NCI-H1417 (cell line): ENCODE measurements around the gene KIF16B.
"Not testable (repeated sequence)": the region's sequence is repeated elsewhere in the genome, so short reads cannot be mapped to it uniquely, and the experiment has no call there.

ENCODE experiments used
- DNase-seq, 3 experiments: peaks; one replicate each; lab custom pipeline; 2025; lab: John Stamatoyannopoulos, UW

Gene KIF16B, protein sequence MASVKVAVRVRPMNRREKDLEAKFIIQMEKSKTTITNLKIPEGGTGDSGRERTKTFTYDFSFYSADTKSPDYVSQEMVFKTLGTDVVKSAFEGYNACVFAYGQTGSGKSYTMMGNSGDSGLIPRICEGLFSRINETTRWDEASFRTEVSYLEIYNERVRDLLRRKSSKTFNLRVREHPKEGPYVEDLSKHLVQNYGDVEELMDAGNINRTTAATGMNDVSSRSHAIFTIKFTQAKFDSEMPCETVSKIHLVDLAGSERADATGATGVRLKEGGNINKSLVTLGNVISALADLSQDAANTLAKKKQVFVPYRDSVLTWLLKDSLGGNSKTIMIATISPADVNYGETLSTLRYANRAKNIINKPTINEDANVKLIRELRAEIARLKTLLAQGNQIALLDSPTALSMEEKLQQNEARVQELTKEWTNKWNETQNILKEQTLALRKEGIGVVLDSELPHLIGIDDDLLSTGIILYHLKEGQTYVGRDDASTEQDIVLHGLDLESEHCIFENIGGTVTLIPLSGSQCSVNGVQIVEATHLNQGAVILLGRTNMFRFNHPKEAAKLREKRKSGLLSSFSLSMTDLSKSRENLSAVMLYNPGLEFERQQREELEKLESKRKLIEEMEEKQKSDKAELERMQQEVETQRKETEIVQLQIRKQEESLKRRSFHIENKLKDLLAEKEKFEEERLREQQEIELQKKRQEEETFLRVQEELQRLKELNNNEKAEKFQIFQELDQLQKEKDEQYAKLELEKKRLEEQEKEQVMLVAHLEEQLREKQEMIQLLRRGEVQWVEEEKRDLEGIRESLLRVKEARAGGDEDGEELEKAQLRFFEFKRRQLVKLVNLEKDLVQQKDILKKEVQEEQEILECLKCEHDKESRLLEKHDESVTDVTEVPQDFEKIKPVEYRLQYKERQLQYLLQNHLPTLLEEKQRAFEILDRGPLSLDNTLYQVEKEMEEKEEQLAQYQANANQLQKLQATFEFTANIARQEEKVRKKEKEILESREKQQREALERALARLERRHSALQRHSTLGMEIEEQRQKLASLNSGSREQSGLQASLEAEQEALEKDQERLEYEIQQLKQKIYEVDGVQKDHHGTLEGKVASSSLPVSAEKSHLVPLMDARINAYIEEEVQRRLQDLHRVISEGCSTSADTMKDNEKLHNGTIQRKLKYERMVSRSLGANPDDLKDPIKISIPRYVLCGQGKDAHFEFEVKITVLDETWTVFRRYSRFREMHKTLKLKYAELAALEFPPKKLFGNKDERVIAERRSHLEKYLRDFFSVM (N-terminal part only)

DNA sequence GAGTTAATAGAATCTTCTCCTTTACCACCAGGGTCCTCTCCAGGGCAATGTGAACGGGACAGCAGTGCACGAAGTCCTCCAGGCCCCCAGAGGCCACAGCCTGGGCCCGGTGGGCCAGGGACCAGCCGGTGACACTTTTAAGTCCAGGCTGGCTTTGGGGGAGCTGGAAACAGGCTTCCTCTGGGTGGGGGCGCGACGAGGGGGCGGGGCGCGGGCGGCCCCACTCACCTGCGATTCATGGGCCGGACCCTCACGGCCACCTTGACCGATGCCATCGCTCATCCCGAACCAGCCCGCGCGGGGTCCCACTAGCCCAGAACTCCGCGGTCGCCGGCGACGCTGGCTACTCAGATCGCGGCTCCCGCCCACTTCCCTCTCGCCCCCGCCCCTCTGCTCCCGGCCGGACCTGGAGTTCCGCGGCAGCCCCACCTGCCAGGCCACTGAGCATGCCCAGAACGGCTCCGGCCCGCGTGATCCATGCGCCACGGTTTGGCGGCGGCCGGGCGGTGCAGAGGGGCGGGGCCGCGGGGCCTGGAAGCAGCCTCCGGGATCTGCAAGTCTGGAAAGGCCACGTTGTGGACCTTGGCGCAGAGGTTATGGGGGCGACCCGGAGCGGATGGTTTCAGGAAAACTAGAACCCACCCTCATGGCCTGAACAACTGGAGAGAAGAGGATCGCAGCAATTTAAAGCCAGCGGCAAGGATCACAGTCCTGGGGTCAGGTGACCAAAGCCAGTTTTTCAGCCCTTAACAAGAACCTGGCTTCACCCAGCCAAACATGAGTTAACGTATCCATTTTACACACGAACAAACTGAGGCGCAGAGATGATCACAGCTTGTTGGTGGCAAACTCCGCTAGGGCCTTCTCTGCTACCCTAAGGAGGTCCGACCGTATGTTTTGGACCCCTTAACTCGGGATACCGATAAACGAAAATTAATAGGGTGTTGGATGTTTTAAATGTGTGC lies at the start of gene KIF16B:
KIF16B (minus strand) TSS at position 448 of the 965 bp plus-strand sequence; CDS start at position 275, 173 bp downstream.
- peak; percentile 80 to 95 (median 94) for DNase-seq

DNA sequence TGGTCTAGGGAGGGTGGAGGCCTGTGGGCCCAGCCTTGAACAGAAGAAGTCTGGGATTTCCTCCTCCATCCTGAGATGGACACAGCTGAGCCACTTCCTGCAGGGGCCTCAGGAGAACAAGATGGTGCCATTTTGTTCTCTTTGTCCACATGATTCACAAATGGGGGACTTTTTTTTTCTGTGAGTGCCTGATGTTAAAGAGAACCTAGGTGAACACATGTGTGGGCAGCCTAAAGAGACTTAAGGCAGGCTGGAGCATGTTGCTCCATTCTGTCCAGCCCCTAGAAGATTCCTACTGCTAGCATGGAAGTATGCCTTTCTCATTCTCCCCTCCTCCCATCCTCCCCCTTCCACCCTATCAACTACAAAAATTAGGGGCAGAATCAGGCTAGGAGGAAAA lies 49.3 kb upstream of the KIF16B start:
- DNase-seq, result no peak

DNA sequence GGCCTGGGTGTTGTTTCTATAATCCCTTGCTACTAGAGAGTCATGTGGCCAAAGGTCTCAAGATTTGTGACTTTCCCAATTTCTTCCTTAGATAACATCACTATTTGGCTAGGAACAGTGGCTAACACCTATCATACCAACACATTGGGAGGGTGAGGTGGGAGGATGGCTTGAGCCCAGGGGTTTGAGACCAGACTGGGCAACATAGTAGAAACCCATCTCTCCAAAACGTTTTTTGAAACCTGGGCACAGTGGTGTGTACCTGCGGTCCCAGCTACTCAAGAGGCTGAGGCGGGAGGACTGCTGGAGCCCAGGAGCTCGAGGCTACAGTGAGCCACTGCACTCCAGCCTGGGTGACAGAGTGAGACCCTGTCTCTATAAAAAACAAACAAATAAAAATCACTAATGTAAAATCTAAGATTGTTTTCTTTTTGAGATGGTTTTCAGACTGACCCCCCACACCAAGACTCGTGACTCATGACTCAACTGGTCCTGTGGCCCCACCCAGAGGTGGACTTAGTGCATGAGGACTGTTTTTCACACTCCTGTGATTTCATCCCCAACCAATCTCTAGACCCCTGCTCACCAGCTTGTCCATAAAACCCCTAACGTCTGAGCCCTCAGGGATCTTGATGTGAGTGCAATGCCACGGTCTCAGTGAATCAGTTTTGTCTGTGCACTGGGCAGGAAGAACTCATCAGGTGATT lies 48.3 kb upstream of the KIF16B start:
- DNase-seq, result no peak

DNA sequence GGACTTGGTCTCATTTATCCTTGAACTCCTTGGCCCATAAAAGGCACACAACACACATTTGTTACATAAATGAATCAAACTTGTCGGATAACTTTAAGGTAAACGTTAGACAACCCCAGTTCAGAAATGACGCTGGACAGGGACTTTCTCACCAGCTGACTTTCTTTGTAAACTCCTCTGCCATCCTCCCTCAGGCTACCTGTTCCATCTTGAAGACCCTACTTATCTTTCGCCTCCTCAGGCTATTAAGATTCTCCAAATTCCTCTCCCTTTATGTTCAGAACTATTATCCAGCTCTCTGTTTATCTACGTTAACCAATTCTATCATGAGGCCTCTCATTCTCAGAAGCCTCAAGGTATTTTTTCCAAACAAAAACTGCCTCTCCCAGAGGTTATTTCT lies 47.7 kb upstream of the KIF16B start:
- DNase-seq, result no peak

DNA sequence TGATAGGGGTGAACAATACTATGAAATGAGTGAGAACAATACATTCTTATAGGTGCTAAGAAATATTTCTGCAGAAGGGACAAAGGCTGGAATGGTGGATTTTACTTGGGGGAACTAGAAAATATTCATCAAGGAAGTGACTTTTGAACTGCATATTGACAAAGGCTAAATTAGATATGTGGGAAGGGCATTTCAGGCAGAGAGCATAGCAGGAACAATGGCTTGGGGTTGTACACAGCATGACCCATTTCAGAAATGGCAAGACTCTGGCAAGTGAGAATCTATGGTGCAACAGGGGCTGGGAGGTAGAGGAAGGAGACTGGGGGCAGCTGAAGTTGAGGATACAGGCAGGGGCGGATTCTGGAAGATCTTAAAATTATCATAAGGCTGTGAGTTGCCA lies 46.7 kb upstream of the KIF16B start:
- DNase-seq, result no peak

DNA sequence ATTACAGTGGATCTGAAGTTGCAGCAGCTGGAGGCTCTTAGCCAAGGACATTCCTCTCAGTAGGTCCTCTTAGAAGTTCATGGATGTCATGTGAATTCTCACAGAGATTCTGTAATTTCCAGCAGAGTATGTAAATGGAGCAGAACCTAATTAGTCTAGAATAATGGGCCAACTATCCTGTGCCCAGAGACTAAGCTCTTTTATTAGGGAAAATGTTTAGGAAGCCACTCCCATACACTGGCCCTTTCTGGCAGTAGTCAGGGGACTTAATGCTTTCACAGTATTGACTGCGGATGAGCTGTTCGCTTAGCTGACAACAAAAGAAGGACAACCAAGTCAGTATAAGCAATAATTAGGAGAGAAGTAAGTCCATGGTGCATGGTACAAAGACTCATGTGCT lies 43.8 kb upstream of the KIF16B start:
- DNase-seq, result no peak

DNA sequence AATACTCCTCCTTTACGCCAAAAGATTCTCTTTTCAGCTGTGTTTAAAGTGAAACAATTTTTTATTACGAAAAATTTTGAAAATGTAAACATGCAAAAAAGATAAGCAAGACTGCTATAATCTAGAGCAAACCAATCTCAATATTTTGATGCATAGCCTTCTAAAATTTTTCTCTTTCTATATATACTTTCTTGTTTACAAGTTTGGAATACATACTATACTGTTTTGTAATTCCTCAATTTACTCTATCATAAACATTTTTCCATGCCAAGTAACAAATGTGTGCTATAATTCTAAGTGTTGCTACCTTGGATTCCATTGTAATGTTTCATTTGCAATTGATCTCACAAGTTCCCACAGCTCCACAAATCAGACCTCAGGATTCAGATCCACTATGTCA lies 43.1 kb upstream of the KIF16B start:
- no peak for DNase-seq

DNA sequence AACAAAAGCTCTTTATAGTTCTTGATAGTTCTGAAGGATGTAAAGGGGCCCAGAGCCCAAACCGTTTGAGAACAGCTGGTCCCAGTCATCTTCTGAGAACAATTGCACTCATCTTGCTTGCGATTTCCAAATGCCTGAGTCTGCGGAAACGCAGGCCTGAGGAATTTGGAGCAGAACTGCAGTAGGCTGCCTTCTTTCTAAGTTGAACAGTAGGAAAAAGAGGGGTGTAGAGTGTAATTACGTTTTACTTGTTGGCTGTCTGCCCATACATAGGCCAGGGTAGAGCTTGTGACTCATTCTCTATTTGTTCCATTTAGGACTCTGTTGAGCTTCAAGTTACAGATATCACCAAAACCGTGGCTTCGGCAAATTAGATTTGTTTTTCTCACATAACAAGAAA lies 42.0 kb upstream of the KIF16B start:
- no peak for DNase-seq

DNA sequence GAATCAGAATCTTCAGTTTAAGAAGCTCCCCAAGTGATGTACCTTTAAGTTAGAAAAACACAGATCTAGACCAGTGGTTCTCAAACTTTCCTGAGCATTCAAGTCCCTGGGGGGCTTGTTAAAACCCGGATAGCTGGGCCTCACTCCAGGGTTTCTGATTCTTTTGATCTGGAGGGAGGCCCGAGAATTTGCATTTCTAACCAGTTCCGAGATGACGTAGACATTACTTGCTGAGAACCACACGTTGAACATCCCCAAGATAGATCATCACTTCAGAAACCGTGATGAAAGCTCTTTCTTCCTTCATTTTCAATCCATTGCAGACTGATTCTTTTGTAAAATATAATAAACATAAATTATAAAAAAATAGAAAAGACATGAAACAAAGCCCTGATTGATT lies 40.7 kb upstream of the KIF16B start:
- DNase-seq, result no peak

DNA sequence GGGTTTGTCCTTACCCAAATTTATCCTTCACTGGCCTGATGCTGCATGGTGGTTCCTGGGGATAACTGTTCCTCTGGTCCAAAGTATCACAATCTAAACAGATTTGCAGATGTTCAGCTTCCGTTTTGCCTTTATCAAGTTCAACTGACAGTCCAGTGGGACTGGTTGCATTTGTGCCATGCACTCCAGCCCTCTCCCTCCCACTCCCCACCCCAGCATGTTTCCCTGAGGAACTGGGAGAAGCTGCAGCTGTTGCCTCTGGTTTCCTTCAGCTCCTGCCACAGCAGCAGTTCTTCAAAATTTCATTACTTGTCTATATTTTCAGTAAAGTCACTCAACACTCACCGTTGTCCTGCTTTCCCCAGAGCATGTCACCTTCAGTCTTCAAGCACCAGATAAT lies 39.5 kb upstream of the KIF16B start:
- DNase-seq, result no peak

DNA sequence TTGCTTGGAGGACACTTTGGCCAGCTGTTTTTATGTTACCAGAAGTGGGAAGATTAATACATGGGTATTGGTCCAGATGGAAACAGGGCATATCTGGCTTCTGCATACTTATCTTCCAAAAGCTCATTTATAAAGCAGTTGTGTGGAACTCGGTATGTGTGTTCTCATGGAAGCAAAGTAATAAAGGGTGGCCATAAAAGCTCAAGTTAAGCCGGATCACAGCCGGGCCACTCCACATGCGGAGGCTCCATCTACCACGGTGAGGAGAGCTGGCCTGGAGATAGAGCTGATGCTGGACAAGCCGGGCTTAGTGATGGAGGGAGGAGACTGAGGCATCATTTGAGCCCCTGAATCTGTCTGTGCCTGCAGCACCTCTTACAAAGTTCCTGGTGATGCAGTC lies 38.6 kb upstream of the KIF16B start:
- DNase-seq, result no peak

DNA sequence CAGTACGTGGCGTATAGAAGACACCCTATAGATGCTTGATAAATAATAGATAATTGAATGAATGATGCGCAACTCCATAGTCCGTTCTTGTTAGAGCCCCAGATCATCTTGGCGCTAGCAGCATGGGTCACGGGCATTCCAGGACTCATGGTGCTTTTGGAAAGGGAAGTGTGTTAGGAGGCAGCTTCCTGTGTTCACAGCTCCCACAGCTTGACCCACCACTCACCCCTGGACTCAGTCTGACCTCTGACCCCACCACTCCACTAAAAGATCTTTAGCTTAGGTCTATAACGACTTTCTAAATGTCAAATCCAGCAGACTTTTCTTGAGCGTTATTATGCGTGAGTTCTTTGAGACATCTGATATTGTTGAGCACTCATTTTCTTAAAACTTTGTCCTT lies 35.8 kb upstream of the KIF16B start:
- DNase-seq, result no peak

DNA sequence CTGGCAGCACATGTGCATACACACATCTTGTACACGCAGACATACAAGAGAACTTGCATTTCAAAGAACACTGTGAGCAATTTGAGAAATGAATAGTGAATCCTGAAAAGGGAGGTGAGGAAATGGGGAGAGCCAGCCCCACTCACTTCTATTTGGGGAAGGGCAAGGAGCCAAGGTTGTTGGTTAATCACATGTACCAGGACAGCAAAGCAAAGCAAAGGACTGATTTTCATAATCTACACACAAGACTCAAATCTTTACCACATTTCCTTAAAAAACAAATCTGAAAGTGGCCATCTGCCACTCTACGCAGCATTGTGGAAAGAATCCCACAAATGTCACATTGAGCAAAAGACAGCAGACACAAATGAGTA lies 35.0 kb upstream of the KIF16B start:
- no peak for DNase-seq

DNA sequence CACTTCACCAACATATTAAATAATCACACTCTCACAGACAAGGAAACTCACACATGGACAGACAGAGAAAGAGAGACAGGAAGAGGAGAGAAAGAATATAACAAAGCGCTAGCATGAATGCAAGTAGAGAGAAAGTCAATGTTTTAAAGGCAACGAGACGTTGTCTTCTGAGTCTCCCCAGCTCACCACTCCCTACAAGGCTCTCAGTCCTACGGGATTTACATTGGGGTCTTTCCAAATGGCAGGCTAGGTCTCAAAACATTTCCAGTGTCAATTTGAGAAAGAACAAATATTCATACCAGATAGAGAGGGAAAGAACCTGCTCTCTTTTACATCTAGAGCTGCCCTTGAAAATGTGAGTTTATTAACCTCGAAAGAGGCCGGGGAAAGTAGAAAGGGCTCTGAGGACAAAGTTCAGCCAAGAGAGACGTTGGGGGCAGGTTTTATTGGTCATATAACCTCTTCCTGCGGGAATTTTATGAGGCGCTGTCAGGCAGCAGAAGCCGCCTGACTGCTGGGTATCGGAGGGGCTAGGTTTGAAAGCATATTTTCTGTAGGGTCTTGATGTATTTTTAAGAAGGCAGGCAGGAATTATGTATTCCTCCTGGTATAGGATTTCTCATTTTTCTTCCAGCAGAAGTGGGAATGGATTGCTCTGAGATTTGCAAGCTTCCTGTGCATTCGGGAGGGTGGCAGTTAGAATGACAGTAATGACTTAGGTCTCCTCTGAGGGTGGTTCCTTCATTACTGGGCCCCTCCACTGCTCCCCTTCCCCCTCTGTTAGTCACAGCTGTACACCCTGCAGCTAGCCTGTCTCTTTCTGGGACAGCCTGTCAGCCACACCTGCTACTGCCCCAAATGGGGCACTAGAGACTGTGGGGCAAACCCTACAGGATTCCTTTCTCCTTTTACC lies 34.4 kb upstream of the KIF16B start:
- no peak for DNase-seq

DNA sequence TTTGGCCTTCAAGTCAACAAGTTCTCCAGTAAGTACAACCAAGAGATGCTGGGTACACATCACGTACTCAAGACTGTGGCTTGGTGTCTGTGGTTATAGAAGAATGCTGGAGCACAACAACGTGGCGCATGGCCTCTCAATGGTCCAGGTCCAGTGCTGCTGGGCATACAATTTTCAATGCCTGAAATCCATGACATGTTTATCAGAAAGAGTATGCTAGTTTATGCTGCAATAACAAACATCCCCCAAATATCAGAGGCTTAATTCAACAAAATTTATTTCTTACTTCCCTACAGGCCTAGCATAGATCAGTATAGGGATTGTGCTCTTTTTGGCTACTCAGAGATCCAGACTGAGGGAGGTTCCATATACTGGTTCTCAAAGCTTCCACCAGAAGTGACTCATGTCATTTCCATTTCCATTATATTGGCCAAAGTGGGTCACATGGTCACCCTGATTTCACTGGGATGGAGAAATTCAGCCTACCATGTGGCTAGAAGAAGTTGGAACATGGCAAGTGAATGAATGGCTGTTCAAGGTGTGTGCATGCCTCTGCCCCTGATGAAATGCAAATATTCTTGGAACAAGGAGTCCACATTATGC lies 33.3 kb upstream of the KIF16B start:
- DNase-seq, result no peak

DNA sequence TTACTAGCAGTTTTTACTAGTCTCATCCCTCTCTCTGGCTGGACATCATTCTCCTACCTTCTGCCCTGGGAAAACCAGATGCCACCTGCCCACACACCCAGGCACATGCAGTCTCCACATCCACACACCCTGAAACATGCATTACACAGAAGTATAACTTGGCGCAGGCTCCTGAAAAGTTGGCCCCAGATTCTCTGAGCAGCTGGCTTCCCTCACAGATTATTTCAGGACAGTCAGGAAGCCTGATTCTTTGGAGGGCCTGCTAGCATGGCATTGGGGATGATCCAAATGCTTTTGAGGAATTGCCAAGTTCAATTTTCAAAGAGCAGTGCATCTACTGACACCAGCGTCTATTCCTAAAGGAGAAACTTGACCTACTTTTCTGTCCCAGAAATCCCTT lies 27.8 kb upstream of the KIF16B start:
- no peak for DNase-seq

DNA sequence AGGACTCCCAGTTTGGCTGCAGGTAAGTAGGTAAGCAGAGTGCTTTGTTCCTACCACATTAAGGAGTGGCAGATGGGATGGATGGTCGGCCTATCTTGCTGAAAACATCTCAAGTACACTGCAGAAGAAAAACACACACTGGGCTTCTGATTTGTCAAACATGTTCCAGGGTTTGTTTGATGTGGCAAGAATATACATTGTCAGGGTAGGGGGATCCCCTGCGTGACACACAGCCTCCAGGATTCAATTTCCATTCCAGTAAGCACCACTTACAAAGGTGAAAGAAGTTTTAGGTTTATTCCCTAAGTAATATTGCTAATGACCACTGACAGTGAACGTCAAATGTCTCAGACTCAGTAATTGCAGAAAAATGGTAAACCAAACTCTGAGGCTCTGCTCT lies 26.0 kb upstream of the KIF16B start:
- no peak for DNase-seq

DNA sequence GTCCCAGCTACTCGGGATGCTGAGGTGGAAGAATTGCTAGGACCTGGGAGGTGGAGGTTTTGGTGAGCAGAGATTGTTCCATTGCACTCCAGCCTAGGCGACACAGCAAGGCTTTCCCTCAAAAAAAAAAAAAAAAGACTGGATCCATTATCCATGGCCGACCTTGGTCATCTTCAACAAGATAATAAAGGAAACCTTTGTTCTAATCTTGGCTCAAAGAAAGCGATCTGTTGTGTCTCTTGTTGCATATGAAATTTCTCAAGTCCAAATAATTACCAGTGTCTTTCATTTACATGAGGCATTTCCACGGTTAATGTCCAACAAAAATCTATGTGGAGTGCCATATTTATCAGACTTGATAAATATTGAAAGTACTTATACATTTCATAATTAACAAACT lies 23.7 kb upstream of the KIF16B start:
- no peak for DNase-seq

DNA sequence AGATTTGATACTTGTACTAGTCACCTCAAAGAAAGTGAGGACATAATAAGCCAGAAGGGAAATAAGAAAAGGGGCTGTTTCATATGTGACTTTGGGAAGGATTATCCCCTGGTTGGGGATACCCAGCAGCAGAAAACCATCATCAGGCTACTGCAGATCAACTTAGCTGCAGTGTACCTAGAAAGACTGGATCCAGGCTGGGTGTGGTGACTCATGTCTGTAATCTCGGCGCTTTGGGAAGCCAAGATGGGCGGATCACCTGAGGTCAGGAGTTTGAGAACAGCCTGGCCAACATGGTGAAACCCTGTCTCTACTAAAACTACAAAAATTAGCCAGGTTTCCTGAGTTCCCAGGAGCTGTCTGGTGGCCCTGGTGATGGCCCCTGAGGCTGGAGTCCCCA lies 23.2 kb upstream of the KIF16B start:
- DNase-seq, result not testable (repeated sequence)
